DOHH2 (cell line): Measurements from ENCODE around the gene HDAC4.

Experiments used
- H3F3A ChIP-seq: fragments of 200-600 bp; sonication (generic), shearing (Covaris generic); 2 replicates; pipeline ENCODE4 v1.6.0; 2016; ENCODE audit warnings: antibody characterized with exemption, mild to moderate bottlenecking; ENCODE audit not compliant: control insufficient read depth, insufficient read depth
- H3K27ac ChIP-seq: fragments of 200-600 bp; sonication (generic); 2 replicates; pipeline ENCODE4 v1.5.1; 2014; ENCODE audit warnings: low read depth, mild to moderate bottlenecking, low read length, moderate library complexity
- H3K27me3 ChIP-seq: fragments of 200-600 bp; sonication (generic); 2 replicates; pipeline ENCODE4 v1.6.1; 2014; ENCODE audit warnings: mild to moderate bottlenecking, low read length, mixed read lengths; ENCODE audit not compliant: control insufficient read depth
- H3K36me3 ChIP-seq: fragments of 200-600 bp; sonication (generic); 2 replicates; pipeline ENCODE4 v1.6.1; 2014; ENCODE audit warnings: mild to moderate bottlenecking, low read length, moderate library complexity, mixed read lengths; ENCODE audit not compliant: control insufficient read depth
- H3K4me1 ChIP-seq: fragments of 200-600 bp; sonication (generic); 2 replicates; pipeline ENCODE4 v1.6.1; 2014; ENCODE audit warnings: mild to moderate bottlenecking, low read length, mixed read lengths; ENCODE audit not compliant: control insufficient read depth
- H3K4me2 ChIP-seq: fragments of 200-600 bp; sonication (generic); 2 replicates; pipeline ENCODE4 v1.6.0; 2014; ENCODE audit warnings: mild to moderate bottlenecking, low read length, moderate library complexity
- H3K4me3 ChIP-seq: fragments of 200-600 bp; sonication (generic); 2 replicates; pipeline ENCODE4 v1.5.1; 2014; ENCODE audit warnings: mild to moderate bottlenecking, low read length, mixed read lengths
- H3K79me2 ChIP-seq: fragments of 200-600 bp; sonication (generic); 2 replicates; pipeline ENCODE4 v1.6.1; 2014; ENCODE audit warnings: mild to moderate bottlenecking, low read length, mixed read lengths; ENCODE audit not compliant: control insufficient read depth
- H3K9me2 ChIP-seq: fragments of 200-600 bp; sonication (generic); replicated peaks from 2 replicates; pipeline ENCODE4 v1.6.1; 2014; ENCODE audit warnings: mild to moderate bottlenecking, low read length, mixed read lengths; ENCODE audit not compliant: control insufficient read depth
- H3K9me3 ChIP-seq: fragments of 200-600 bp; sonication (generic); 2 replicates; pipeline ENCODE4 v1.6.1; 2014; ENCODE audit warnings: antibody characterized with exemption, low read length, mixed read lengths; ENCODE audit not compliant: control insufficient read depth, insufficient read depth
- H4K20me1 ChIP-seq: fragments of 200-600 bp; sonication (generic); 2 replicates; pipeline ENCODE4 v1.6.0; 2014; ENCODE audit warnings: low read depth, mild to moderate bottlenecking, antibody characterized with exemption, low read length, moderate library complexity; ENCODE audit not compliant: control insufficient read depth, insufficient read depth
- EZH2phosphoT487 ChIP-seq: fragments of 200-600 bp; sonication (generic); IDR thresholded peaks from 2 replicates; pipeline ENCODE4 v1.6.1; 2017; ENCODE audit warnings: borderline replicate concordance, mild to moderate bottlenecking, antibody characterized with exemption, low read length, moderate library complexity, mixed read lengths
- TF ChIP-seq, protein P1 (sequence below): fragments of 200-600 bp; sonication (generic); IDR thresholded peaks from one replicate; pipeline ENCODE4 v1.5.1; 2014; ENCODE audit warnings: antibody characterized with exemption, mild to moderate bottlenecking, low read depth, low read length; ENCODE audit not compliant: poor library complexity, severe bottlenecking

HDAC4 gene

DNA sequence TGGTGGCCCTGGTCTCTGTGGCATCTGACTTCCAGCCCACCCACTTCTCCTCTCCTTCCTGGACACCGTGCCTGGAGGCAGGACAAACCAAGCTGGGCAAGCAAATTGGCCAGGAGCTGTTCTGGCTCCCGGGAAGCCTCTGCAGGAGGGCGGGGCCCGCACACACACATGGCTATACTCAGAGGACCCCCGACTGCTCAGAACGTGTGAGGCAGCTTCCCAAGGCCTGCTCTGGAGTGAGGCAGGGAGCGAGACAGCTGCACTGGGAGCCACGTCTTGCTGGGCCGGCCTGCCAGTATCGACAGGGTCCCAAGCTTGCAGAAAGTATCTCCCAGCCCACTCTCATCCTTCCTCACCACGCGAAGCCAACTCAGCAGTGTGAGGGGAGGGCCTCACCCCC, 295.6 kb downstream of the HDAC4 start:
- Histone ChIP-seq H4K20me1 (no peaks in the 10 kb centered on the region), H3K36me3 (no peaks in the 10 kb centered on the region), H3K9me3 (no peaks in the 10 kb centered on the region), H3K4me3 (no peak overlapping the region), H3K27me3 (no peaks in the 10 kb centered on the region), H3K27ac (no peak overlapping the region), H3K4me2 (no peak overlapping the region), H3F3A (no peaks in the 10 kb centered on the region), H3K9me2 (no peaks in the 10 kb centered on the region), H3K79me2 (no peaks in the 10 kb centered on the region), H3K4me1 (no peaks in the 10 kb centered on the region)
- TF ChIP-seq EZH2phosphoT487 = no peak
- TF ChIP-seq, protein P1, sequence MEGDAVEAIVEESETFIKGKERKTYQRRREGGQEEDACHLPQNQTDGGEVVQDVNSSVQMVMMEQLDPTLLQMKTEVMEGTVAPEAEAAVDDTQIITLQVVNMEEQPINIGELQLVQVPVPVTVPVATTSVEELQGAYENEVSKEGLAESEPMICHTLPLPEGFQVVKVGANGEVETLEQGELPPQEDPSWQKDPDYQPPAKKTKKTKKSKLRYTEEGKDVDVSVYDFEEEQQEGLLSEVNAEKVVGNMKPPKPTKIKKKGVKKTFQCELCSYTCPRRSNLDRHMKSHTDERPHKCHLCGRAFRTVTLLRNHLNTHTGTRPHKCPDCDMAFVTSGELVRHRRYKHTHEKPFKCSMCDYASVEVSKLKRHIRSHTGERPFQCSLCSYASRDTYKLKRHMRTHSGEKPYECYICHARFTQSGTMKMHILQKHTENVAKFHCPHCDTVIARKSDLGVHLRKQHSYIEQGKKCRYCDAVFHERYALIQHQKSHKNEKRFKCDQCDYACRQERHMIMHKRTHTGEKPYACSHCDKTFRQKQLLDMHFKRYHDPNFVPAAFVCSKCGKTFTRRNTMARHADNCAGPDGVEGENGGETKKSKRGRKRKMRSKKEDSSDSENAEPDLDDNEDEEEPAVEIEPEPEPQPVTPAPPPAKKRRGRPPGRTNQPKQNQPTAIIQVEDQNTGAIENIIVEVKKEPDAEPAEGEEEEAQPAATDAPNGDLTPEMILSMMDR = no peak

DNA sequence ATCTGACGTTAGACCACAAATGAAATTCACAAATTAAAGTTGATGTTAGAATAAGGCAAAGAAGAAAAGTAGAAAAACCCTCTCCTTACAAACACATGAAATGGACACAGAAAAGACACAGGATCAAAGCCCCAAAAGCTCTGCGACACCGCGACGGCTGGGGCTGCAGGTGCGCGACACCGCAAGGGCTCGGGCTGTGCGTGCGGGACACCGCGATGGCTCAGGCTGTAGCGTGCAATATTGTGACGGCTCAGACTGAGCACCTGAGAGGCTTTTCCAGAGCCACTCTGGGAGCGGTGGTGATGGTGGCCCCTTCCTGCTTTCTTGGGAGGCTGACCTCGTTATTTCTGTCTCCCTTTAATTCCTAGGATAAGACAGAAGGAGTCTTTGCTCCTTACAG, 296.0 kb downstream of the HDAC4 start:
- no peaks in the 10 kb centered on the region for H3K4me1 ChIP-seq
- H3F3A ChIP-seq = no peaks in the 10 kb centered on the region
- no peaks in the 10 kb centered on the region for H3K9me2 ChIP-seq
- no peaks in the 10 kb centered on the region for H3K27me3 ChIP-seq
- H3K36me3 ChIP-seq = no peaks in the 10 kb centered on the region
- H4K20me1 ChIP-seq = no peaks in the 10 kb centered on the region
- TF ChIP-seq, protein P1 = no peak
- no peak for TF ChIP-seq EZH2phosphoT487
- H3K4me2 ChIP-seq = no peak overlapping the region
- no peak overlapping the region for H3K4me3 ChIP-seq
- no peaks in the 10 kb centered on the region for H3K79me2 ChIP-seq
- H3K27ac ChIP-seq = no peak overlapping the region
- H3K9me3 ChIP-seq = no peaks in the 10 kb centered on the region

DNA sequence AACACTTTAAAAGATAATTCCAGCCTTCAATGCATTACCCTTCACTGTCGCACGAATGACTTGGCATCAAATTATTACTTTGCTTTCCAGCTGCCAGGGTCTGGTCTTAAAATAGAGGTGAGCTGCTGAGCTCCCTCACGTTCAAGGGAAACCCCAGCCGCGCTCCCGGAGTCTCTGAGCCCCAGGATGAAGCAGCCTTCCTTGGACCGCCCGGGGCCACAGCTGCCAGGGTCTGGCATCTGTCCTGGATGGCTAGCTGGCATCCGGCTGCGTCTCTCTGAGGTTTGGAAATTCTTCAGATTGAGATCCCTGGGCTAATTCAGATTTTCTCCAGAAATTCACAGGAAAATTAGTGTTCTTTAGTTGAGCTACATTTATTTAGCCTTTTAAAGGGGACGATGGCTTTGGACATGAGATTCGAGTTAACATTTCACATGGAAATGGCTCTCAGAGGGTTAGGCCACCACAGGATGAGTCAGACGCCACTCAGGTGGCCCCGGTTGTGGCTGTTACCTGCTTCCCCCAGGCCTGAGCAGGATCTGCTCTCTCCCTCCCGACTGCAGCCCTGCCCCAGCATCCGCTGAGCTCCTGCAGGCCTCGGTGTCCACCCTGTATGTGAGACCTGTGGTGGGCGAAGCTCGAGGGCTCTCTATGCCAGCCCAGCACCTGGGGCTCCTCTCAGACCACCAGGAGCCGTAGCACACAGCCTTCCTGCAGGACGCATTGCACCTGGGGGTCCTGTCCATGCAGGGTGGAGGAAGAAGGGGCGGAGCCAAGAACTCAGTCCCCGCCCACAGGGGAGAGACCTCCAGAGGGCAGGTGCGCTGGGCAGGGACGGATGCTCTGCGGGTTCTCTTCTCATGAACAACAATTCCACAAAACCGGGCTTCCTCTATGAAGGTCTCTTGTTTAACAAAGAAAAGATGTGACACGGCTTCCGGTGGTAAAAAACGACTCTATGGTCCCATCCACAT, 297.4 kb downstream of the HDAC4 start:
- Histone ChIP-seq H3K9me3 (no peaks in the 10 kb centered on the region), H3K27me3 (no peaks in the 10 kb centered on the region), H3K4me3 (no peak overlapping the region), H3K4me1 (no peaks in the 10 kb centered on the region), H3K9me2 (no peaks in the 10 kb centered on the region), H3K27ac (no peak overlapping the region), H4K20me1 (no peaks in the 10 kb centered on the region), H3F3A (no peaks in the 10 kb centered on the region), H3K79me2 (no peaks in the 10 kb centered on the region), H3K36me3 (no peaks in the 10 kb centered on the region), H3K4me2 (no peak overlapping the region)
- TF ChIP-seq EZH2phosphoT487 = no peak
- TF ChIP-seq, protein P1 = no peak
